NCI-H2107 treated with DMSO at 0.1 percent for 48 hours (cell line): ENCODE results near the gene ENTHD1.
"Not testable (repeated sequence)": the region's sequence is repeated elsewhere in the genome, so short reads cannot be mapped to it uniquely, and the experiment has no call there.

Experiments used
- DNase-seq: peaks from one replicate; lab custom pipeline; 2025; ENCODE audit not compliant: unreplicated experiment; lab: John Stamatoyannopoulos, UW

Gene ENTHD1

DNA sequence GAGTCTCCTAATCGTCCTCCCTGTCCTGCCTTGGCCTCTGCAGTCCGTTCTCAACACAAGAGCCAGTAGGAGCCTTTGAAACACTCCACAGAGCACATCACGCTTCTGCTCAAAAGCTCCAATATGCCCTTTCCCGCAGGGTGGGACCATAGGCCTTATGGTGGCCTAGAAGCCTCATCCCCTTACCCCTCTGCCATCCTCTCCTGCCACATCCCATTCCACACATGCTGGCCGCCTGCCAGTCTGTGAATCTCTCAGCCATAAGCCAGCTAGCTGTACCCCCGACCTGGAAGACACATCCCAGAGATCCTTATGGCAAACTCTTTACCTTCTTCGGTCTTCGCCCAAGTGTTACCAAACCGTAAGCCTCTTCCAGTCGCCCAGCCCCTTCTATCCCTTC lies 157.8 kb downstream of the ENTHD1 start:
- no peak for DNase-seq

DNA sequence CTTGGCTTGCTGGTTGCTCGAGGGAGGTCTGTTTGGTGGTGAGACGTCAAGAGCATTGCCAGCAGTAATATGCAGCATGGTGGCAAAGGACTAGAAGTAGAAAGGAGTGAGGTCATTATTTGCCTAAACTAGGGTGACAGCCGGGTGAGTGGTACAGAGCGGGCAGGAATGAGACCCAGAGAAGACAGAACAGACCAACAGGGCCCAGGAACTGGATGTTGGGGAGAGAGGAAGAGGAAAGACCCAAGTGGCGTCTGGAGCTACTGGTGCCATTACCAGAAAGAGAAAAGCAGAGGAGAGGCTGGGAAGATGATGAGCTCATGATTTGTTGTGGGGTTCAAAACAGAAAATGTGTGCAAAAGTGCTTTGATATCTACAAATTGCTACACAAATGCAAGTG lies 158.7 kb downstream of the ENTHD1 start:
- no peak for DNase-seq

DNA sequence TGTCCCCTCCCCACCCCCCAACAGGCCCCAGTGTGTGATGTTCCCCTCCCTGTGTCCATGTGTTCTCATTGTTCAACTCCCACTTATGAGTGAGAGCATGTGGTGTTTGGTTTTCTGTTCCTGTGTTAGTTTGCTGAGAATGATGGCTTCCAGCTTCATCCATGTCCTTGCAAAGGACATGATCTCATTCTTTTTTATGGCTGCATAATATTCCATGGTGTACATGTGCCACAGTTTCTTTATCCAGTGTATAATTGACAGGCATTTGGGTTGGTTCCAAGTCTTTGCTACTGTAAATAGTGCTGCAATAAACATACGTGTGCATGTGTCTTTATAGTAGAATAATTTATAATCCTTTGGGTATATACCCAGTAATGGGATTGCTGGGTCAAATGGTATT lies 159.5 kb downstream of the ENTHD1 start:
- DNase-seq, result not testable (repeated sequence)

DNA sequence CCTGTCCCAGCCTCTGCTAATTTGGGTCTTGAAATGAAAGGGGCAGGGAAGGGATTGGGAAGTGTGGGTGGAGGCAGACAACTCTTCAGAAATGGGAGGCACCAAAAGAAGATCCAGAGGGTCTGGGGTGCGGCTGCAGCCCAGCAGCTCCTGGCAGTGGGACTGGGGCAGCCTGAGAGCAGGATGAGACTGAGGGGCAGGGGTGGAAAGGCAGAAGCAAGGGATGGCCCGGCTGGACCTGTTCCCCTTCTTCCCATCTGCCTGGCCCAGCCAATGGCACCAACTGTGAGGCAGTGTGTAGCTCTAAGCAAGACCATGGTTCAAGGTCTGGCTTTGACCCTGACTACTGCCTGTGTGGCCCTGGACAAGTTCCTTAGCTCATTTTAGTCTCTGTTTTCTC lies 160.4 kb downstream of the ENTHD1 start:
- no peak for DNase-seq

DNA sequence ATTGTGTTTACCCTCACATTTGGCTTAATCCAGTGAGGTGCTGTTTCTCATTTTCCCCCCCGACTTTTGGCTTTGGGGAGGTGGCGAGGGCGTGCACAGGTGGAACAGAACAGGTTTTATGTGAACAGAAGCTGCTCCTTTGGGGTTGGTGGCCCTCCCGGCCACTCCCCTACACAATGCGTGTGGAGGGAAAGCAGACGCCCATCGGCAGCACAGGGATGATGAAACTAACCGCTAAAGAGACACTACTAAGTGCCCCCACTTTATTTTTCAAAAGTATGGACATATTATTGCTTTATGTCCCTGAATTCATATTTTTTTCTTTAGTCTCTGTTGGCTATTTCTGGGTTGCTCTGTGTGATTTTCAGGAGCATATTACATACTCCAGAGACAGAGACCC lies 160.9 kb downstream of the ENTHD1 start:
- DNase-seq, result no peak

DNA sequence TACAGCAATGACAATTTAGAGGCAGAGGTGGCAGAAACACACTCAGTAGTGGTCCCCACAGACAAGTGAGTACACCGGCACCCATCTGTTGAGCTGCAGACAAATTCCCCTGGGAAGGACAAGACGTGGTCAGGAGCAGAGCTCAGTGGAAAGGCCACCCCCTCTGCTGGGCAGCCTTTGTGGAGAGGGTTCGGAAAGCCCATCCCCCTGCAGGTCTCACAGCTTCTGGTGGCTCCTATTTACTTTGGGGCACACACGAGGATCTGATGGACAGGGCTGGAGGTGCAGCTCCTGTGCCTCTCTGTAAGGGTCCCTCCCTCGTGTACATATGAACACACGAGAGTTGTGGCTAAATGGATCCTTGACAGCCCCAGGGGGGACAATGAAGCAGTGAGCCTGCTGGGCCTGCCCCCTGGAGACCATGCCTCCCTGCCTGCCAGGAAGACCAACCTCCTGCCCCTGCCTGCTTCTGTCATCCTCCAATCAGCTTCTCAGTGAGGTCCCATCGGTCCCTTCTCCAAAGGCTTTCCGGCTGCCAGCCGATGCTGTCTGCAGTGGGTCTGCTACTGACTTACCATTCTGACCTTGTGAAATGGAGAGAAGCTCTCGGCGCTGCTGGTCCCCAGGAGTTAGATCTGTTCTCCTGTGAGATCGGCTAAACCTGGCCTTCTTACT lies 161.5 kb downstream of the ENTHD1 start:
- DNase-seq, result peak; percentile 17

DNA sequence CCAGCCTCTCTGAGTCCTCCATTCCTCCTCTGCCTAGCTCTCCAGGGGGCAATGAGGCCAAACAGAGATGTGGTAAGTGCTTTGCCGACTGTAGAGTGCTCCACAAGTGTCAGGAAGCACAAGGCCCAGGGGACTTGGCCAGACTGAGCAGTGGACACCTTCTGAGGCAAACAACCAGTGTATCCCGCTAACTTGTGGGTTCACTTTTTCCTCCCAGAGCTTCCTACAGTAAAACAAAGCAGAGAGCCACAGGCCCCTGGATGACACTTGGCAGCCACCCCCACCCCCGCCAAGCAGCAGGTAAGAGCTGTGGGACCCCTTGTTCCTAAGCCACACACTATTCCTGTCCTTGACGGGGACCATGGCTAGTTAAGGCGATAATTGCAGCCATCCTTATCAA lies 162.1 kb downstream of the ENTHD1 start:
- DNase-seq, result no peak

DNA sequence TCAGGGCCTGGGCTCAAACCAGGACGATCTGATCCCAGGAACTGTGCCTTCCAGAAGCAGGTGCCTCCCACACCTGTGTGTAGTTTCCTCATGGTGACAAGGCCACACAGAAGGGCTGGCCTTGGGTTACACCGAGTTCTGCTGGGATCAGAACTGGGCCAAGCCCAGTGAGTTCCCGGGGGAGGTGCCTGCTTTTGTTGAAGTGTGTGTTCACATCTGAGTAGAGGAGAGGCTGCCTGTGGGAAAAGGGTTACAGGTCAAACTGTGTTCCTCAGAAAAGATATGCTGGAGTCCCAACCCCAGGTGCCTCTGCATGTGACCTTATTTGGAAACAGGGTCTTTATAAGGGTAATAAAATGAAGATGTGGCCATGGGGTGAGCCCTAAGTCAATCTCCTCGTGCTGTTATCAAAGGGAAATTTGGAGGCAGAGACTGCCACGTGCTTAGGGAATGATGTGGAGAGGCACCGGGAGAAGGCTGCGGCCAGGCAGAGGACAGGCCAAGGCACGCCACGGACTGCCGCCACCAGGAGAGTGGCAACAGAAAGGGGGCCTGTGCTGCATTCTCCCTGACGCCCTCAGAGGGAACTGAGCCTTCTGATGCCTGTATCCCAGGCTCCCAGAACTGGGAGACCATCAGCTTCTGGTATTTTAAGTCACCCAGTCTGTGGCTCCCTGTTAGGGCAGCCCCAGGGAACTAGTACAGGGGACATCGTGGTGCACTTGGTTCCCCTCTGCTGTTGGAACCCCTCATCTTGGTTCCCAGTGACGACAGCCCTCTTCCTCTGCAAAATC lies 164.2 kb downstream of the ENTHD1 start:
- DNase-seq, result no peak

DNA sequence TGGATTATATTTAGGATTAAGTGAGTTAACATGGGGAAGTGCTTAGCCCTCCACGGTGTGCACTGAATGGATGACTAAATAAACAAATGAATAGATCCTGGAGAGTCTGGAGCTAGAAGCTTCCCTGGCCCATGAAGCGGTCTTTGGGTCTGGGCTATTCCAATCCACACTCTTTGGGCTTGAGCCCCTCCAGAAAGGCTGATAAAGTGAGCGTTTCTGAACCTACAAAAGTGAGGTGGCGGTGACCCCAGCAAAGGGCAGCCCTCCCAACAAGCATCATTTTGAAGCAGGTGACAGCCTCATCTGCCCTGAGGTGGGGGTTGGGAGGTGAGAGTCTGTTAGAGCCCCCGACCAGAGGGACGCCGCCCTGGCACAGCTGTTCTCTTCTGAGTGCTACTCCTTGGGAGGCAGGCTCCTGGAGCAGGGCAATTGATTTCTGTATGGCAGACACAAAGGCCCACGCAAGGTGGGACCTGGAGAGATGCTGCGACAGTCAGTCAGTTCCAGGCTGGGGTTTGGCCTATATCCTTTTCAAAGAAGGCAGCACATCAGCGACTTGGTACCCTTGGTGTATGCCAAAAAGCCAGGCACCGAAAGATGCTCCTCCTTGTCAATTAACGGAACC lies 165.2 kb downstream of the ENTHD1 start:
- DNase-seq, result no peak

DNA sequence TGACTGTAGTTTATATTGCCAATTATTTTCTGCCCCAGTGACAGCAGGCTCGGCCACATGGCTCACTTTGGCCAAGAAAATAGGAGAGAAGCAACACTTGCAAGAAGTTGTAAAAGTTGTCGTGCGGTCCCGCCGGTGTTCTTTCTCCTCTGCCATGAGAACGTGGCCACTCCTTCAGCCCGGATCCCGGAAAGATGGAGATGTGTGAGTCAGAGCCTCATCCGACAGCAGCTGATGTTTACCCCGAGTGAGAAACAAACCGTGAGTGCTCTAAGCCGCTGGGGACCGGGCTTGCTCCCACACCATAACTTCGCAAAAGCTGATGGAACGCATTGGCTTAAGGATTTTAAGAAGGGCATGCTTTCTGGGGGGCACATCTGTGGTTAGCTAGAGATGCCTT lies 166.0 kb downstream of the ENTHD1 start:
- no peak for DNase-seq

DNA sequence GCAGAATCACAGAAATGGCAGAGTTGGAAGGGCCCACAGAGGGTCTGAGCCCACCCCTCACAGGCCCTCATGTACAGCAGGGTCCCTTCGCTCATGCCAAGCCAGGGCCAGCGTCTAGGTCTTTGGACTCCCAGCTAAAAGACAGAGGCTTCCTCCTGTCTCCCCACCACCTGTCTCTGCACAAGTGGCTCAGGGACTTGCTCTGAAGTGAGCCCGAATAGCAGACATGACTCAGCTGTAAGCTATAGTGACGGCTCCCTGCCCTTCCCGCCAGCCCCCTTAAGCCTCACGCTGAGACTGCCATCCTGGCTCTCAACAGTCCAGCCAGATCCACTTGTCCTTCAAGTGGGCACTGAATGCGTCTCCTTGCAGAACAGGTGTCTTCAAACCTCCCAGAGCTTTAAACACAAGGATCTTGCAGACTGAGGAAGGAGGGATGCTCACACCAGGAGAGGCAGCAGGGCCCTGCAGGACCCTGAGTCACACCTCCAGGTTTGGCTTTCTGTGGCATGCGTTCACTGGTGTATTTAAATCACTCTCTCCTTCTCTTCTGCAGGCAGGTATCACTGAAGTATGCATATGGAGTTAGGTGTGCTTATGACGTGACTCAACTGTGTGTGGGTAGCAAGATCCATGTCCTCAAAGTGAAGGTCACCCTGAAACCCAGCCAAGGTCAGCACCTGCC lies 168.1 kb downstream of the ENTHD1 start:
- DNase-seq, result no peak

DNA sequence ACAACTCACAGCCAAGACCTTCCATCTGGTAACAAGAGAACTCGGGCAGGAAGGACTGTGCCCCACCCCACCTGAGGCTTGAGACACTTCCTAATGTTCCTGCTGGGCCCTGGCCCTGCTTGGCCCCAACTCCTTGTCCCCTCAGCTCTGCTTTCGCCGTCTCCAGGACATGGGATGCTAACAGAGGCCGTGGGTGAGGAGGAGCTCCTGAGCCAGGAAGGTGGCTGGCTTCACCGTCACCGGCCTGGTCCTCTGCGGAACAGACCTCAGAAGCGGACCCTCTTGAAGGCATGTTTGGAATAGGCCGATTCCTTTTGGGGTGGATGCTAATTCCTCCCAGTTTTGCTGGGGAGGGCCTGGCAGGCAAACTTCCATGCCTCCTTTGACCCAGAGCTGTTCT lies 168.7 kb downstream of the ENTHD1 start:
- no peak for DNase-seq

DNA sequence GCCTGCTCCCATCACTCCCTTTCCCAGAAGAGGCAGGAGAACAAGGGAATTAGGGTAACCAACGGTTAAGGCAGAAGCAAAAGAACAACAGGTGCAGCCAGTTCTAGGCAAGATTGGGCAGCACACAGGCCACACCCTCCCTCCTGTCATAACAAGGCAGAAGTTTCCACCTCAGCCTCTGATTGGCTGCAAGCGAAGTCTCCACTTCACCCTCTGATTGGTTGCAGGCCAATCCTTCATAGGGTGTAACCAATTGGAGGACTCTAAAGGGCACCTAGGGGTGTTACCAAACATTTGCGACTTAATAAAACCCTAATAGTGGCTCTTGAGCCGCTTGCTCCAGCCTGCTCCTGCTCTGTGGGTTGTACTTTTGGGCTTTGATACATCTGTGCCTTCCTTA lies 169.2 kb downstream of the ENTHD1 start:
- DNase-seq, result no peak

DNA sequence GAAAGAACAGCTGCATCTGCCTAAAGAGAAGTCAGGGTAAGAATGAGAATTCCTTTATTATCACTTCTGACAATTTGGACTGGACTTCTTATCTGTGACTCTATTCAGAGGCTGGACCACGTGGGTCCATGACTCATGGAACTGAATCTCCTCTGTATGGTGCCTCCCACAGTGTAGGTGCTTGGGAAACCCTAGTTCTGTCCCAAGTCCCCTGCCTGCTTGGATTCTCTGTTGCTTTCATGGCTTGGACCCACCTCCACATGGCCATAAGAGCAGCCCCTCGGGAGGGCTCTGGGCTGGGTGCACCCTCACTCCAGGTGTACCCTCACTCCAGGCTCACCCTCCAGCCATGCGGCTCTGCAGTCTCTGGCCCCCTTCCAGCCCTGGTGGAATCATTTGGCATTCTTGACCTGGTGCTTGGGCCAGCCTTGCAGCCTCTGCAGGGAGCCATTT lies 169.6 kb downstream of the ENTHD1 start:
- DNase-seq, result no peak

DNA sequence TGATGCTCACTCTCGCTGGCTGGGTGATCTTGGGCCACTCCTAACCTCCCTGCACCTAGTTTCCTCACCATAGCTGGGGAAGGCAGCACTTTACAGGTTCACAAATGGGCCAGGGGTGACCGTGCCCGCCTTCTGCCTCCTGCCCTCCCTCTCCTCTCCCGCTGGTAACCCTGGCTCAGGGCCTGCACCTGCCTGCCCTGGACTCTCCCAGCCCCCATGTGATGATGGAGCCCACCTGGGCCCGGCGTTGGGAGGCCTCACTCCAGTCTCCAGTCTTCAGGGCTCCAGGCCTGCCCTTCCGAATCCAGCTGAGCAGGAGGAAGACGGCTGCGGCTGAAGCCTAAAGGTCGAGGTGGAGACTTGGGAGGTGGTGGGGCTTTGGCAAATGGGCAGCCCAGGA lies 170.1 kb downstream of the ENTHD1 start:
- no peak for DNase-seq

DNA sequence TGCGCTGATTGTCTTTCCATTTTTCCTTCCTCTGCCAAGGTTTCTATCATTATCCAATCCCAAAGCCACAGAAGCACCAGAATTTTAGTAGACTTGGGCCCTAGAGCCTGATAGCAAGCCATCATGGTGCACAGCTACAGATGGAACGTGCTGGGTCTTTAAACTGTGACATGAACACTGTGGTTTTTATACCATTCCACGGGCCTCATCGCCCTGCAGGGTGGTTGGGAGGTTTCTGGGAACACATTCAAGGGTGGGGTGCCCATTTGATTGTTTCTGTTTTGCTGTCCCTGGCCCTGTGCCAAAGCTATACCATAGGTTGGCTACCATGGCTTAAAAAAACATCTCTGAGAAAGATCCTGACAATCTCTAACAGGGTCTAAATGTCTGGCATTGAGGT lies 171.1 kb downstream of the ENTHD1 start:
- DNase-seq, result no peak

DNA sequence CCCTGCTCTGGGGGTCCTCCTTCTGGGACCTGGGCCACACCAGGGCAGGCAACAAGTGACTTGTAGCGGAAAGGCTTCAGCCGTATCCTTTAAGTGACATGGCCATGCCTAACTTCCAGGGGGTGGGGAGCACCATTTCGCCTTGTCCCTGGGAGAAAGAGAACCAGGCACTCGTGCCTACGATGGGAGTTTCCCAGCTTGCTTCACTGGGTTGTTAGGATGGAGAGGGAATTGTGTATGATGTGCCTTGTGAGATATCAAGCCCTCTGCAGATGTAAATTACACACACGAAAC lies 171.6 kb downstream of the ENTHD1 start:
- no peak for DNase-seq

DNA sequence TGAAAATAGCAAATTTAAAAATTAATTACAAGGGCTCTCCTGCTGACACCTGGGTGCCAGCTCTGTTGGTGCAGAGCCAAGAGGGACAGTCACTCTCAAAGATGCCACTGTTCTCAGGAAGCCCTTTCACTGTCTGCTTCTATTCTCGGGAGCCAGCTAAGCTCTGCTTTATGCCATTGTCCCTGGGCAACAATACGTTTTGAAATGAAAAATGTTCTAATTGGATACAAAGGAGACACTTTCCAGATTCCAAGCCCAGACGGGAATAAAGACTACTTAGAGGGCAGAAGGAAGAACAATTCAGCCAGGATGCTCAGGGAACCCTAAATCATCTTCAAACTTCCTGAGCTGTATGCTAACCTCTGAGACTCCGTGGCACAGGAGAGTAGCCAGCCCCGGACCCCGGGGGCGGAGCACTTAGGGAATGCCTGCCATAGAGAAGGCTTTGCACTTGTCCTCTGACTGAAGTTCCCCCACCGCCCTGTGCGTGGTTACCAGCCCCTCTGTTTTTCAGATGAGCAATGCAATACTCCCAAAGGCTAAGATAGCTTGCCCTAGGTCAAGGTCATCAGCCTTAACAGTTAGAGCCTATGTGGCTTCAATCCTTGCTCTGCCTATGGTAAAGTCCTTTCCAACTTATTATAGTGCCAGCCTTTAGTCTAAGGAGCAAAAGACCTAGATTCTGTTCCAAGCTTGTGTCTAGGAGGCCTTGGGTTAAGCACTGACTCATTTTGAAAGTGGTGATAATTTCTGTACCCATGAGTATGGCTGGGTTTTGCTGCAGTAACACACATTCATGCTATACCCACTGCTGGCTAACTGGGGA lies 172.1 kb downstream of the ENTHD1 start:
- no peak for DNase-seq

DNA sequence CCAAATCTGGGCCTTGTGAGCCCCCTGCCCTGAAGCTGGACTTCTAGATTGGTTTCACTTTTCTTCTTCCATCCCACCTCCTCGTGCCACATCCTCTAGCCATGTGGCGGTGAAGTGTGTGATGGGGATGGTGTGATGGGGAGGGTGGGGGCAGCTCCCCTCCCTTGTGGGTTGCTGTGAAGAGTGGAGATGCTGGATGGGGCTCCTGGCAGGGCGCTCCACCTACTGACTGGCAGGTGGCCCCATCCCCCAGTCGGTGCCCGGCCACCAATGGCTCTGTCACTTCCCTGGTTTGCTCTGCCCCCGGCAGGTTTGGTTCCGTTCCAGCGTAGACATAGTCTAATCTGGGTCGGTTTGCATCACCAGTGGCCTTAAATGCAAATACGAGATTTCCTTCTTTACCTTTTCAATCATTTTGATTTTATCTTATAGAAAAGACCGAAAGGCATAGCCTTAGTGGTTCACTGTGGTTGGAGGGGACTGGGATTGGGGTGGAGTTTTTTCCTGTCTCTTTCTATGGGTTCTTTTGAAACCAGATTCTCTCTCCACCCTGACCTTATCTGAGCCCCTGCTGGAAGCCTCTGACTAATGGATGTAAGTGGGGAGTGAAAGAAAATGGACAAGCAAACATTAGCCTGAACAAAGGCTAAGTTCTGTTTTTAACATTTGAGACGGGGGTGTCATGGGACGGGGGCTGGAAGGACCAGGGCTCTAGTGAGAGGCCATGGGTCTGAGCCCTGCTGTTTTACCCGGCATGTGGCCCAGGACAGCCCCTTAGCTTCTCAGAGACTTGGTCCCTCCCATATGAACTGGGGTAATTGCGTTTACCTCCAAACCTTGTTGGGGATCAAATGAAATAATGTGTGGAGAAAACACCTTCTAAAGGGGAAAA lies 173.8 kb downstream of the ENTHD1 start:
- no peak for DNase-seq

DNA sequence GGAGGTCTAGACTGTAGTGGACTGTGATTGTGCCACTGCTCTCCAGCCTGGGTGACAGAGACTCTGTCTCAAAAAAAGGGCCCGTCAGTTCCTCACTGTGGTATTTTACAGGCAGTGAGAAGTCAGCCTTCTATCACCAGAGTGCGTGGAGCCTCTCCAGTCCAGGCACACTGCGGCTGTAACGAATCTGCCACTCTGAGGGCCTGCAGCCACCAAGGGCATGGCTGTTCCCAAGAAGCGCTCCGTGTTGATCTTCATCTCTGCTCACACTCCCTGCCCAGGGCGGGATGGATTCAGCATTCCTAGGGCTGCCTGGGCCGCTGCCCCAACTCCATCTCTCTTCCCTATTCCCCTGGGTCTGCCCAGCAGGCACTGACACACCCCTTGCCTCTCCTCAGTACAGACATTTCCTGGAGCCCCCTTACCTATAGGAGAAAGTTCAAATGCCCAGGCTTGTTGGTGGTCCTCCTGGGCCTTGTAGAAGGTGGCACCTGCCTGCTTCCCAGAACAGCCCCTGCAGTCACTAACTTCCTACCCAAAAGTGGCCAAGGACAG lies 174.6 kb downstream of the ENTHD1 start:
- no peak for DNase-seq
